Measurements from ENCODE around the gene MIGA2.
"Not testable (repeated sequence)": the region's sequence is repeated elsewhere in the genome, so short reads cannot be mapped to it uniquely, and the experiment has no call there.

MIGA2 gene

GRCh38 chr9:129102791-129103594 is 66.6 kb downstream of the MIGA2 start:
- peak; percentile 35 for DNase-seq

GRCh38 chr9:129103595-129103965 is 67.2 kb downstream of the MIGA2 start:
- no peak for DNase-seq

GRCh38 chr9:129104051-129104450 is 67.6 kb downstream of the MIGA2 start:
- DNase-seq: no peak

- DNase-seq: no peak
These were observed 69.7 kb downstream of the MIGA2 start for GRCh38 chr9:129105857-129106694.

GRCh38 chr9:129107651-129108050 is 71.2 kb downstream of the MIGA2 start:
- no peak for DNase-seq

GRCh38 chr9:129108083-129108804 is 71.8 kb downstream of the MIGA2 start:
- DNase-seq: no peak

- DNase-seq: no peak
These were observed 72.5 kb downstream of the MIGA2 start for GRCh38 chr9:129108805-129109536.

- DNase-seq: peak; percentile 20
These were observed 73.1 kb downstream of the MIGA2 start for GRCh38 chr9:129109537-129109903.

- peak; percentile 14 for DNase-seq
These were observed 73.7 kb downstream of the MIGA2 start for GRCh38 chr9:129109952-129110739.

GRCh38 chr9:129110740-129111527 is 74.5 kb downstream of the MIGA2 start, which contains the start of the genes CRAT and PTPA:
Gene CRAT, minus strand, starts transcription at chr9:129110793. Its CDS starts 284 bp downstream, at chr9:129110509.
Gene PTPA, plus strand, starts transcription at chr9:129111415. Its CDS starts 186 bp downstream, at chr9:129111601.
- peak; percentile 100 for DNase-seq

GRCh38 chr9:129111528-129112151 is 75.2 kb downstream of the MIGA2 start:
- peak; percentile 39 for DNase-seq

- not testable (repeated sequence) for DNase-seq
These were observed 76.1 kb downstream of the MIGA2 start for GRCh38 chr9:129112526-129112925.

GRCh38 chr9:129113645-129114304 is 77.3 kb downstream of the MIGA2 start:
- no peak for DNase-seq

- DNase-seq: no peak
These were observed 82.4 kb downstream of the MIGA2 start for GRCh38 chr9:129118799-129119198.

GRCh38 chr9:129121483-129121882 is 85.1 kb downstream of the MIGA2 start:
- no peak for DNase-seq
